Gastroesophageal sphincter (tissue), 4 donors: ENCODE data around the gene RAB3IL1. TPM values are rescaled to one million over a fixed set of nuclear protein-coding genes. Genes with fewer than 3 reads are reported as not detected.

ENCODE experiments used
- ATAC-seq: fragments of 150-250 bp; one replicate; pipeline ENCODE4 v1.9.1; 2016; ENCODE audit warnings: mild to moderate bottlenecking, moderate library complexity
- H3K27ac ChIP-seq, 4 donors: fragments of 200-600 bp; sonication (generic) in 3 of 4; 1 replicate in 3 of 4; 2 replicates in 1 of 4; pipeline ENCODE4 v1.5.1; 2016 to 2019
- H3K27me3 ChIP-seq: fragments of 200-600 bp; sonication (generic); one replicate; pipeline ENCODE4 v1.5.1; 2019
- H3K36me3 ChIP-seq, 2 donors: fragments of 200-600 bp; sonication (generic); one replicate each; pipeline ENCODE4 v1.5.1; 2019; ENCODE audit warnings: control low read depth in 1 of 2
- H3K4me1 ChIP-seq, 3 donors: fragments of 200-600 bp; sonication (generic); 1 replicate in 2 of 3; 2 replicates in 1 of 3; pipeline ENCODE4 v1.5.1; 2016 to 2019; ENCODE audit warnings: control low read depth in 2 of 3
- H3K4me3 ChIP-seq, 2 donors: fragments of 200-600 bp; sonication (generic); one replicate each; pipeline ENCODE4 v1.5.1; 2019; ENCODE audit warnings: mild to moderate bottlenecking in 1 of 2, moderate library complexity in 1 of 2
- H3K9me3 ChIP-seq, 3 donors: fragments of 200-600 bp; sonication (generic); one replicate each; pipeline ENCODE4 v1.5.1; 2017 to 2019; ENCODE audit warnings: control low read depth in 2 of 3
- EP300 ChIP-seq: sonication (generic); formaldehyde crosslinking; IDR thresholded peaks from one replicate; pipeline ENCODE4 v1.6.1; 2017; ENCODE audit warnings: antibody characterized with exemption, mild to moderate bottlenecking
- POLR2A ChIP-seq, 2 donors: fragments of 450-650 bp; IDR thresholded peaks; one replicate each; pipeline ENCODE4 v1.6.1; 2017; ENCODE audit warnings: antibody characterized with exemption in 2 of 2, mild to moderate bottlenecking in 2 of 2, moderate library complexity in 1 of 2
- POLR2AphosphoS5 ChIP-seq: sonication (generic); formaldehyde crosslinking; IDR thresholded peaks from one replicate; pipeline ENCODE4 v1.6.1; 2017; ENCODE audit warnings: antibody characterized with exemption
- WGBS, 2 donors: methylation state at CpG; one replicate each; pipeline ENCODE4 v1.1.5; 2018; ENCODE audit warnings: low coverage in 1 of 2; 5-methylcytosine and 5-hydroxymethylcytosine counted together
- total RNA-seq, 4 donors: library from RNA; depleted of rRNA; stranded (reverse); fragments of >200 nt; gene quantifications; one replicate each; pipeline ENCODE4 v1.1.0, GENCODE V29; 2016
- TF ChIP-seq, protein P1 (sequence below), 4 experiments: fragments of 200-600 bp in 2 of 4; fragments of 450-650 bp in 2 of 4; sonication (generic) in 1 of 4; IDR thresholded peaks; one replicate each; pipeline ENCODE4 v1.5.1; 2017 to 2019; ENCODE audit warnings: antibody characterized with exemption in 4 of 4, mild to moderate bottlenecking in 2 of 4, moderate library complexity in 2 of 4

The RAB3IL1 gene
- total RNA-seq, 4 donors from 2014 or later: 11.5 to 22.1 (median 14.7) TPM

DNA sequence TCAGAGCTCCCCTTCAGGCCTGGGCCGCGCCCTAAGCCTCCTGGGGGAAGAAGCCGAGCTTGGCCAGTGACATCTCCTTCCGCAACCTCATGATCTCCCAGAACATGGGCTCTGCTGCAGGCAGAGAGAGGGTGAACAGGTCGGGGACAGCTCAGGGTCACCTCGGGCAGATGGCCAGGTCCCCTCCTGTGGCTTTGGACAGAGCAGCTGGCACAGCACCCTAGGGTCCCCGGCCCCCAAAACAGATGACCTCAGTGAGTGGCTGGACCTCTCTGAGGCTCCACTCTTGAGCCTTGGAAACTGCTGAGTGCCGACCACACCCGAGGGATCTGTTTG lies 19.2 kb downstream of the RAB3IL1 start:
- no peak for ATAC-seq
- no peaks in the 10 kb centered on the region for H3K27me3 ChIP-seq
- no peaks in the 10 kb centered on the region for H3K9me3 ChIP-seq
- H3K4me3 ChIP-seq: no peak overlapping the region
- H3K36me3 ChIP-seq: peaks cover 0 to 54% of the 10 kb centered on the region in 2 donors
- H3K4me1 ChIP-seq: peaks cover 0 to 26% (median 15%) of the 10 kb centered on the region in 3 donors
- TF ChIP-seq POLR2A (IDR thresholded peaks at IDR 0.05): no peak
- TF ChIP-seq, protein P1, sequence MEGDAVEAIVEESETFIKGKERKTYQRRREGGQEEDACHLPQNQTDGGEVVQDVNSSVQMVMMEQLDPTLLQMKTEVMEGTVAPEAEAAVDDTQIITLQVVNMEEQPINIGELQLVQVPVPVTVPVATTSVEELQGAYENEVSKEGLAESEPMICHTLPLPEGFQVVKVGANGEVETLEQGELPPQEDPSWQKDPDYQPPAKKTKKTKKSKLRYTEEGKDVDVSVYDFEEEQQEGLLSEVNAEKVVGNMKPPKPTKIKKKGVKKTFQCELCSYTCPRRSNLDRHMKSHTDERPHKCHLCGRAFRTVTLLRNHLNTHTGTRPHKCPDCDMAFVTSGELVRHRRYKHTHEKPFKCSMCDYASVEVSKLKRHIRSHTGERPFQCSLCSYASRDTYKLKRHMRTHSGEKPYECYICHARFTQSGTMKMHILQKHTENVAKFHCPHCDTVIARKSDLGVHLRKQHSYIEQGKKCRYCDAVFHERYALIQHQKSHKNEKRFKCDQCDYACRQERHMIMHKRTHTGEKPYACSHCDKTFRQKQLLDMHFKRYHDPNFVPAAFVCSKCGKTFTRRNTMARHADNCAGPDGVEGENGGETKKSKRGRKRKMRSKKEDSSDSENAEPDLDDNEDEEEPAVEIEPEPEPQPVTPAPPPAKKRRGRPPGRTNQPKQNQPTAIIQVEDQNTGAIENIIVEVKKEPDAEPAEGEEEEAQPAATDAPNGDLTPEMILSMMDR (IDR thresholded peaks at IDR 0.05): no peak
- no peak for TF ChIP-seq POLR2AphosphoS5
- no peak for TF ChIP-seq EP300
- WGBS, 2 donors: no CpG with 5 or more reads among the region's 9 CpGs
- peak overlapping the region in 3 of 4 donors; percentile 50 to 75 (median 54) for H3K27ac ChIP-seq

- Histone ChIP-seq H3K4me1 (peaks cover 0 to 26% (median 15%) of the 10 kb centered on the region in 3 donors), H3K36me3 (peaks cover 0 to 50% of the 10 kb centered on the region in 2 donors), H3K27ac (peak overlapping the region in 3 of 4 donors; percentile 50 to 75 (median 54)), H3K9me3 (no peaks in the 10 kb centered on the region), H3K4me3 (no peak overlapping the region), H3K27me3 (no peaks in the 10 kb centered on the region)
- no peak for TF ChIP-seq POLR2AphosphoS5
- no peak for TF ChIP-seq EP300
- no peak for TF ChIP-seq POLR2A (IDR thresholded peaks at IDR 0.05)
- TF ChIP-seq, protein P1 (IDR thresholded peaks at IDR 0.05): peak in 3 of 4 experiments; percentile 80 to 94 (median 87)
- ATAC-seq: peak; percentile 69
- WGBS, 2 donors: 54 to 73% methylated on average over 3 to 6 of the region's 17 CpGs
Observed at GRCh38 chr11:61897387-61898246, 19.7 kb downstream of the RAB3IL1 start.

DNA sequence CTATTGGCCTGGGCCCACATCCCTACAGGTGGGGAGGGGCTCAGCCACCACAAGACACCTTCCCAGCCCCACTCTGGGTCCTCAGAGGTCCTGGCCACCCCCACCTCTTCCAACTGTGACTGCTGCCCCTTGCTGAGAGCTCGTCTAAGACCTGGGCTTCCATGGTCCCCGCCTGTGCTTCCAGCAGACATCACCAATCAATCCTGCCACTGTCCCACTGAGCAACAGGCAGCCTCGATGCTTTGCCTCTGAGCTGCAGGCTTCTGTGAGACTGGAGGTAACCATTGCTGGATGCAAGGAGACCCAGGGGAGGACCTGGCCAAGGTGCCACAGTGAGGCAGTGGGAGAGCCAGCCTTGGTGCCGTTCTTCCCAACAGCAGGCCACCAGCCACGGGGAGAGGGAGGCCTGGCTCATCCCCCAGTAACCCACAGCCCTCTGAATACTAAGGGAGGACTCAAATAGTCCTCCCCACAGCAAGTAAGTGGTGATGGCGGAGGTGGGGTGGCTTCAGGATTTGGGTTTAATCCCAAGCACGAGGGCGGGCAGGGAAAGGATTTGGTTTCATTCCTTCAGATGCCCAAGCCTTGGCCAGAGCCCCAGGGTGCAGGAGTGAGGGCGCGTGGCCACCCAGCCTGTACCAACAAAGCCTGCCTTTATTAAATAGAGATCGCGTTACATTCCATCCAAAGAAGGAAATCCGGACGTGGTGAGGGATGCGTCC lies 20.5 kb downstream of the RAB3IL1 start:
- H3K36me3 ChIP-seq: peaks cover 0 to 42% of the 10 kb centered on the region in 2 donors

DNA sequence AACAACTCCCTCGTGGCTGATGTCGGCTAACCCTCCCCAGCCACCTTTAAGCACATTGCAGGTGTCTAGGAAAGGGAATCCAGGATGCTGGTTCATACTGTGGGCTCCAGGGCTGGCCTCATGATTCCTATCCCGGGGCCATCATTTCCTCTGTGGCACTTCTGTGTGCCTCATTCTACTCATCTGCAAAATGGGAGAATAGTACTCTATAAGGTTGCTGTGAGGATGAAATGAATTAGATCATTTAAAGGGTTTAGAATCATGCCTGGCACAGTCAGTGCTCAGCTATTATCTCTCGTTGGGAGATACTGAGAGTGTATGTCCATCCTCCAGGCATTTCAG lies 21.7 kb downstream of the RAB3IL1 start:
- H3K4me1 ChIP-seq: peaks cover 0 to 40% (median 19%) of the 10 kb centered on the region in 3 donors
- no peak overlapping the region for H3K27ac ChIP-seq
- no peak for ATAC-seq
- TF ChIP-seq, protein P1 (IDR thresholded peaks at IDR 0.05): no peak
- no peak for TF ChIP-seq POLR2A (IDR thresholded peaks at IDR 0.05)
- no peak for TF ChIP-seq POLR2AphosphoS5
- no peak for TF ChIP-seq EP300
- 40 to 58% methylated on average over 1 to 4 of the region's 4 CpGs for WGBS, 2 donors
- no peaks in the 10 kb centered on the region for H3K9me3 ChIP-seq
- no peaks in the 10 kb centered on the region for H3K27me3 ChIP-seq
- H3K4me3 ChIP-seq: no peak overlapping the region
- peaks cover 0 to 30% of the 10 kb centered on the region in 2 donors for H3K36me3 ChIP-seq

More for the DNA sequence above, 20.5 kb downstream of the RAB3IL1 start:
- no peaks in the 10 kb centered on the region for H3K9me3 ChIP-seq
- H3K27ac ChIP-seq: peak overlapping the region in 3 of 4 donors; percentile 50 to 75 (median 54)
- H3K27me3 ChIP-seq: no peaks in the 10 kb centered on the region
- TF ChIP-seq, protein P1 (IDR thresholded peaks at IDR 0.05): no peak
- TF ChIP-seq POLR2AphosphoS5 (no peak), EP300 (no peak), POLR2A (IDR thresholded peaks at IDR 0.05) (no peak)
- no peak for ATAC-seq
- WGBS, 2 donors: 51% methylated on average over 3 of the region's 15 CpGs; no CpG with 5 or more reads in 1 of the 2 donors
- H3K4me3 ChIP-seq: no peak overlapping the region
- H3K4me1 ChIP-seq: peaks cover 0 to 32% (median 17%) of the 10 kb centered on the region in 3 donors
